Measurements from ENCODE around the gene PTPRC. TPM values are rescaled to one million over a fixed set of nuclear protein-coding genes. Genes with fewer than 3 reads are reported as not detected.

Gene PTPRC
- total RNA-seq, 2 donors from 2014 or later = 11.2 to 18.7 TPM

- Histone ChIP-seq H3K4me1 (no peaks in the 10 kb centered on the region), H3K27ac (no peak overlapping the region), H3K9me3 (no peaks in the 10 kb centered on the region), H3K4me3 (no peak overlapping the region), H3K9ac (ENCODE audit: low read depth in 2 of 2, low read length in 2 of 2) (no peak overlapping the region), H3K36me3 (no peaks in the 10 kb centered on the region), H3K27me3 (no peaks in the 10 kb centered on the region)
- intact Hi-C loops (cut with DNase I) = no loop called here
- TF ChIP-seq CTCF (IDR thresholded peaks at IDR 0.05) = no peak
- no peak for DNase-seq
Measured at GRCh38 chr1:198653808-198654413, 15.1 kb downstream of the PTPRC start.

GRCh38 chr1:198655459-198656121 lies 16.8 kb downstream of the PTPRC start:
- DNase-seq = no peak
- peak overlapping the region; percentile 45 for H3K27ac ChIP-seq
- no peak overlapping the region for H3K9ac ChIP-seq (ENCODE audit: low read depth in 2 of 2, low read length in 2 of 2)

GRCh38 chr1:198656500-198656932 lies 17.7 kb downstream of the PTPRC start:
- no peak overlapping the region for H3K4me3 ChIP-seq
- H3K4me1 ChIP-seq = no peaks in the 10 kb centered on the region
- H3K27me3 ChIP-seq = no peaks in the 10 kb centered on the region
- no peaks in the 10 kb centered on the region for H3K9me3 ChIP-seq
- H3K27ac ChIP-seq = peak overlapping the region; percentile 45
- intact Hi-C loops (cut with DNase I) = no loop called here
- H3K36me3 ChIP-seq = no peaks in the 10 kb centered on the region
- no peak overlapping the region for H3K9ac ChIP-seq (ENCODE audit: low read depth in 2 of 2, low read length in 2 of 2)
- no peak for TF ChIP-seq CTCF (IDR thresholded peaks at IDR 0.05)
- DNase-seq = peak; percentile 77

More at GRCh38 chr1:198655459-198656121, 16.8 kb downstream of the PTPRC start:
- Histone ChIP-seq H3K36me3 (no peaks in the 10 kb centered on the region), H3K4me3 (no peak overlapping the region), H3K27me3 (no peaks in the 10 kb centered on the region), H3K9me3 (no peaks in the 10 kb centered on the region), H3K4me1 (no peaks in the 10 kb centered on the region)
- intact Hi-C loops (cut with DNase I) = no loop called here
- TF ChIP-seq CTCF (IDR thresholded peaks at IDR 0.05) = no peak

- Histone ChIP-seq H3K27me3 (no peaks in the 10 kb centered on the region), H3K4me1 (no peaks in the 10 kb centered on the region), H3K9ac (ENCODE audit: low read depth in 2 of 2, low read length in 2 of 2) (peak overlapping the region in 1 of 2 donors; percentile 3), H3K36me3 (no peaks in the 10 kb centered on the region), H3K9me3 (no peaks in the 10 kb centered on the region), H3K4me3 (no peak overlapping the region), H3K27ac (peak overlapping the region; percentile 45)
- intact Hi-C loops (cut with DNase I) = no loop called here
- DNase-seq = no peak
- TF ChIP-seq CTCF (IDR thresholded peaks at IDR 0.05) = no peak
Measured at GRCh38 chr1:198657550-198658064, 18.8 kb downstream of the PTPRC start.

- TF ChIP-seq CTCF (IDR thresholded peaks at IDR 0.05) = no peak
- no peaks in the 10 kb centered on the region for H3K36me3 ChIP-seq
- H3K27ac ChIP-seq = no peak overlapping the region
- no peaks in the 10 kb centered on the region for H3K4me1 ChIP-seq
- H3K27me3 ChIP-seq = no peaks in the 10 kb centered on the region
- H3K9me3 ChIP-seq = no peaks in the 10 kb centered on the region
- no peak for DNase-seq
- intact Hi-C loops (cut with DNase I) = no loop called here
- no peak overlapping the region for H3K4me3 ChIP-seq
- H3K9ac ChIP-seq (ENCODE audit: low read depth in 2 of 2, low read length in 2 of 2) = no peak overlapping the region
Measured at GRCh38 chr1:198660341-198661261, 21.8 kb downstream of the PTPRC start.

All from colonic mucosa (tissue), 4 donors.